ENCODE measurements around the gene ZFYVE21. TPM values are rescaled to one million over a fixed set of nuclear protein-coding genes. Genes with fewer than 3 reads are reported as not detected.

Gene ZFYVE21
- total RNA-seq, 1 experiment from 2014 or later, result 49.7 TPM

DNA sequence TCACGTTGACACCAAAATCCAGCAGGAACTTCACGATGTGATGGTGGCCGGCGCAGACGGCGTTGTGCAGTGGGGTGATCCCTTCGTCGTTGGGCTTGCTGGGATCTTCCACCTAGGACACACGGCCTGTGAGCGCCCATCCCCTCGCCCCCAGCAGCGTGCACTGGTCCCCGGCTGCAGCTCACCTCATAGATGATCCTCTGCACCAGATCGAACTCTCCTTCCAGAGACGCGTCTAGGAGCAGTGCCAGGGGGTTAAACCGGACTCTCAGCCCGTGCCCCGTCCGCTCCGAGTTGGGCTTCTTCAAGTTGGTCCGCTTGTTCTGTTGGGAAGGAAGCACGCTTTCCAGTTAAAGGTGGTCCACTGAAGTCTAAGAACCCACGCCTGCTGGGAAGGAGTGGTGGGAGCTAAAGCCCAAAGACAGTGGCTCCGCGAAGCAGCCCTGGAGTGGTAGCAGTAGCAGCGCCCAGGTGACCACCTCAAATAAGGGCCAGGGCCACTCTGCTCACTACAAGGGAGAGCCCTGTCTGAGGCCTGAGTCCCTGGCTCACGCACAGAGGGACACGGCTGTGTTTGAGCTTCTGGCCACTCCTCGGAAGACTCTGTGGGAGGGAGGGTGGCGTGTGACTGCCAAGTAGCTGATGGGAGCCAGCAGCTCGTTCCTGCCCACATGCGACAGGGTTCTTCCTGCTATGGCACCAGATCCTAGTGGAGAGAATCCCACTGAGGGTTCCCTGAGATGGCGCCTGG lies 23.3 kb downstream of the ZFYVE21 start:
- Histone ChIP-seq H4K5ac (ENCODE audit: insufficient read length, low read depth, low read length) (no peak overlapping the region), H2BK5ac (ENCODE audit: insufficient read length, low read length) (no peak overlapping the region), H2AFZ (ENCODE audit: low read length) (no peak overlapping the region), H3K56ac (ENCODE audit: insufficient read length, low read depth, low read length) (no peak overlapping the region), H2BK120ac (ENCODE audit: low read depth, low read length, poor library complexity, severe bottlenecking) (no peak overlapping the region), H2AK5ac (ENCODE audit: insufficient read length, low read length) (no peak overlapping the region), H3K79me2 (ENCODE audit: insufficient read depth, low read length) (no peaks in the 10 kb centered on the region), H3K4ac (ENCODE audit: low read depth, low read length) (no peak overlapping the region), H3K23me2 (ENCODE audit: insufficient read length, low read depth, low read length, poor library complexity, severe bottlenecking) (no peaks in the 10 kb centered on the region), H3K9ac (ENCODE audit: extremely low read depth, insufficient read length, low read length) (no peak overlapping the region), H3T11ph (ENCODE audit: low read length) (no peak overlapping the region), H4K91ac (ENCODE audit: insufficient read length, low read depth, low read length) (no peak overlapping the region), H2BK20ac (ENCODE audit: low read depth, low read length, poor library complexity, severe bottlenecking) (no peak overlapping the region), H3K23ac (ENCODE audit: insufficient read length, low read depth, low read length) (no peak overlapping the region), H2BK12ac (ENCODE audit: insufficient read length, low read depth, low read length) (no peak overlapping the region), H3K27ac (ENCODE audit: insufficient read length, low read depth, low read length) (no peak overlapping the region), H3K79me1 (ENCODE audit: insufficient read depth, low read depth, low read length, poor library complexity, severe bottlenecking) (no peaks in the 10 kb centered on the region), H3K4me2 (ENCODE audit: insufficient read depth, insufficient read length, low read length) (no peak overlapping the region), H3K27me3 (ENCODE audit: insufficient read depth, low read length) (no peaks in the 10 kb centered on the region), H3K9me3 (ENCODE audit: control insufficient read depth, low read depth, low read length) (no peaks in the 10 kb centered on the region), H4K20me1 (ENCODE audit: control insufficient read depth, insufficient read depth, insufficient read length) (peaks cover 3% of the 10 kb centered on the region), H3K14ac (ENCODE audit: insufficient read depth, low read length) (no peak overlapping the region), H4K8ac (replicated peaks; ENCODE audit: insufficient read length, low read depth, low read length) (no peak overlapping the region), H3K4me1 (ENCODE audit: insufficient read depth, low read length) (peaks cover 6% of the 10 kb centered on the region; the same call in 1 of the 2 replicates), H3K18ac (ENCODE audit: insufficient read length, low read depth, low read length) (no peak overlapping the region), H2BK15ac (ENCODE audit: low read depth, low read length) (no peak overlapping the region)
- H3K4me1 Mint-ChIP-seq, result peaks cover 19% of the 10 kb centered on the region in 2 experiments
- no peak overlapping the region for H3K4me3 Mint-ChIP-seq
- DNase-seq, result no peak
- TF ChIP-seq, protein P1, sequence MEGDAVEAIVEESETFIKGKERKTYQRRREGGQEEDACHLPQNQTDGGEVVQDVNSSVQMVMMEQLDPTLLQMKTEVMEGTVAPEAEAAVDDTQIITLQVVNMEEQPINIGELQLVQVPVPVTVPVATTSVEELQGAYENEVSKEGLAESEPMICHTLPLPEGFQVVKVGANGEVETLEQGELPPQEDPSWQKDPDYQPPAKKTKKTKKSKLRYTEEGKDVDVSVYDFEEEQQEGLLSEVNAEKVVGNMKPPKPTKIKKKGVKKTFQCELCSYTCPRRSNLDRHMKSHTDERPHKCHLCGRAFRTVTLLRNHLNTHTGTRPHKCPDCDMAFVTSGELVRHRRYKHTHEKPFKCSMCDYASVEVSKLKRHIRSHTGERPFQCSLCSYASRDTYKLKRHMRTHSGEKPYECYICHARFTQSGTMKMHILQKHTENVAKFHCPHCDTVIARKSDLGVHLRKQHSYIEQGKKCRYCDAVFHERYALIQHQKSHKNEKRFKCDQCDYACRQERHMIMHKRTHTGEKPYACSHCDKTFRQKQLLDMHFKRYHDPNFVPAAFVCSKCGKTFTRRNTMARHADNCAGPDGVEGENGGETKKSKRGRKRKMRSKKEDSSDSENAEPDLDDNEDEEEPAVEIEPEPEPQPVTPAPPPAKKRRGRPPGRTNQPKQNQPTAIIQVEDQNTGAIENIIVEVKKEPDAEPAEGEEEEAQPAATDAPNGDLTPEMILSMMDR (conservative IDR thresholded peaks at IDR 0.05), result no peak
- WGBS (ENCODE audit: extremely low coverage, insufficient read length, low lambda C conversion rate), result no CpG with 5 or more reads among the region's 34 CpGs
- H3K27ac Mint-ChIP-seq, result peak overlapping the region in 1 of 3 experiments; percentile 89; a peak in 1 of 7 replicates
- H3K36me3 Mint-ChIP-seq (ENCODE audit: insufficient read depth in 1 of 3, low read depth in 3 of 3), result peaks cover 3 to 27% (median 10%) of the 10 kb centered on the region in 3 experiments; a peak in 6 of 7 replicates
- H3K27me3 Mint-ChIP-seq (ENCODE audit: low read depth), result no peaks in the 10 kb centered on the region
- no peaks in the 10 kb centered on the region for H3K9me3 Mint-ChIP-seq
